Stimulated activated CD4-positive, alpha-beta T cell treated with anti-CD3 and anti-CD28 coated beads, Interleukin-12 subunit alpha, Interleukin-12 subunit beta, amount 100 ng/mL, for 4 hours (primary cell): ENCODE measurements around the gene PIK3R5.
"Not testable (repeated sequence)": the region's sequence is repeated elsewhere in the genome, so short reads cannot be mapped to it uniquely, and the experiment has no call there.

ENCODE experiments used
- DNase-seq: peaks from one replicate; pipeline ENCODE4 v3.0.0-alpha.2; 2020

Gene PIK3R5

DNA sequence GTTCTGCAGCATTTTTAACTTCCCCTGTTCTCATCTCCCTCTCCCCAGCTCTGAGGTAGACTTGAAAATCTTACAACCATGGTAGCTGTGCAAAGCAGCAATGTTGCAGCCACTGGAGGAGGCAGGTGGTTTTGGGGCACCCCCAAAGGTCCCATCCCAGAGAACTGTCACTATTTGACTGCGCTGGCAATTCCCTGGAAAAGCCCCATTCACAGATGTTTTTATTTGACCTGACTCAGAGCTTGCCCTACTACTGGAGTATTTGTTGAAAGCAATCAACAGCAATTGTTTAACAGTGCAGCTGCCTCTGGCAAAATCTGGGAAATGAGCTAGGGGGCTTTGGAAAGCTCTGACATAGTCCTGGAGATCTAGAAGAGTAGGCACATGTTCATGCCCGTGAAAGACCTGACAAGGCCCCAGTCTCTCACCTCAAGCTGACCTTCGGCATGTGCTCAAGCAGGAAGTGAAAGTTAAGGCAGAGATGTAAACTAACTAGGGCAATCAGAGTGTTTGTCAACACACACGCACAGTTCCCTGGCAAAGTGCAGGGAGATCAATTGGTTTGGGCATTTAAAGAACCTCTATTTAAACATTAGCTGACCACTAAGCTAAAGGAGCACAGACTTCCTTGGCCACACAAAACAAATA, 19.7 kb upstream of the PIK3R5 start:
- no peak for DNase-seq

DNA sequence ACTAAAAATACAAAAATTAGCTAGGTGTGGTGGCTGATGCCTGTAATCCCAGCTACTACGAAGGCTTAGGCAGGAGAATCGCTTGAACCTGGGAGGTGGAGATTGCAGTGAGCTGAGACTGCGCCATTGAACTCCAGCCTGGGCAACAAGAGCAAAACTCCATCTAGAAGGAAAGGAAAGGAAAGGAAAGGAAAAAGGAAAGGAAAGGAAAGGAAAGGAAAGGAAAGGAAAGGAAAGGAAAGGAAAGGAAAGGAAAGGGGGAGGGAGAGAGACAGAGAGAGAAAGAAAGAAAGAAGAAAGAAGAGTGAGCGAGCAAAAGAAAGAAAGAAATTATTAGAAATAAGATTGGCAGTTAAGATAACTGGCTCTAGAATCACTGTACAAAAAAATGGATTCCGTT, 18.7 kb upstream of the PIK3R5 start:
- DNase-seq: not testable (repeated sequence)

DNA sequence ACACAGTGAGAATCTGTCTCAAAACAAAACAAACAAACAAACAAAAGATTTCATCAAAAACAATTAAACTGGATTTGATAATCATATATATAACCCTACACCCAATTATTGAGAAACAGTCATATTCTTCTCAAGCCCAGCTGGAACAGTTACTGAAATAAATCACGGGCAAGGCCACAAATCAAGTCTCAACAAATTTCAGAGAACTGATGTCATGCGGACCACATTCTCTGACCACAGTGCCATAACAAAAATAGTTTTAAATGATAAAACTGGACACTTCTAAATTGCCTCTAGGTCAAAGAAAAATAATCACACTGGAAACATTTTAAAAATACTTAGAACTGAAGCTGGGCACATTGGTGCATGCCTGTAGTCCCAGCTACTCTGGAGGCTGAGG, 15.9 kb upstream of the PIK3R5 start:
- DNase-seq: no peak

DNA sequence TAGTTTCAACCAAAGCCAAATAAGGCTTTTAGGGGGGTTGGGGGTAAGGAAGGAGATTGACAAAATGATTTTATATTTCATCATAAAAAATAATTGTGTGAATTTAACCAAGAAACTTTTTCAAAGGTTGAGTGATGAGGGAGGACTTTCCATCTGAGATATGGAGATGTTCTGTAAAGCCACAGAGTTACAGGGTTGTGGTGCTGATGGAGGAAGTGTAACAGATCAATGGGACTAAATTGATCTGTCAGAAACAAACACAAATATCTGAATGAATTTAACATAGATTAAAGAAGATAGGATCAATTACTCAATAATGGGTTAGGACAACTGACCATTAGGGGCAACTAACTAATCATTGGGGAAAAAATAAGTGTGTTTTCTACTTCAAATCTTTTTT, 14.2 kb upstream of the PIK3R5 start:
- no peak for DNase-seq

DNA sequence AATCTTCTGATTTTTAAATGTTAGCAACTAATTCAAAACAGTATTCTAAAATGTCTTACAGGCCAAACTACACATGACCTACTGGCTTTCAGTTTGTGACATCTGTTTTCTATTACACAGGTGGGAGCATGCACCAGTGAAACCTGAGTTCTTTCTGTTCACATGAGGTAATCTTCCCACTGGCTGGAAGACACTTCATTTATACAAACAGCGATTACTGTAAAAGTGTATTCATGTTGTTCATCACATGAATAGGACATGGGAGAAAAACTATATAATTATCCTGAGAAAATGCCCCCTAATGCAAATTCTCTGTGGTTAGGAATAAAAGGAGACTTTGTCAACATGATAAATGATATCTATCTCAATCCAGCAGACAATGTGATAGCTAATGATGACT, 11.1 kb upstream of the PIK3R5 start:
- DNase-seq: no peak

DNA sequence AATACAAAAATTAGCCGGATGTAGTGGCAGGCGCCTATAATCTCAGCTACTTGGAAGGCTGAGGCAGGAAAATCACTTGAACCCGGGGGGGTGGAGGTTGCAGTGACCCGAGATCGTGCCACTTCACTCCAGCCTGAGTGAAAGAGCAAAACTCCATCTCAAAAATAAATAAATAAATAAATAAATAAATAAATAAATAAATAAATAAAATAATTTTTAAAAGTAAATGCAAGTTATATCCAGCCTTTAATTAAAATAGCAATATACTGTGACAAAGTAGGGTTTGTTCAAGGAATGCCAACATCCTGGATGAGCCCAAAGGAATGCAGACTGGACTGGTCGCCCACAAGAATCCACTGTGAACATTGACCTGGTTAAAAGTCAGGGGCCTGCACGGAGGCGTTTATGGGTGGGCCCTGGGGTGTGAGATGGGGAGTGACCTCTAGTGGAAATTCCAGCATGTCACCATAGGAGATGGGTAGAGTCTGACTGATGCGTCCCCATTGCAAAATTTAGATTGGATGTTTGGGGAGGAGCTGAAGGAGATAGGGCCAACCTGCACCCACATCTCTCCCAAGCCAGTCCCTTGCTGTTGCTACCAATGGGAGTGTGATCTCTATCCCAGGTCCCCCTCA, 9.7 kb upstream of the PIK3R5 start:
- DNase-seq: no peak

DNA sequence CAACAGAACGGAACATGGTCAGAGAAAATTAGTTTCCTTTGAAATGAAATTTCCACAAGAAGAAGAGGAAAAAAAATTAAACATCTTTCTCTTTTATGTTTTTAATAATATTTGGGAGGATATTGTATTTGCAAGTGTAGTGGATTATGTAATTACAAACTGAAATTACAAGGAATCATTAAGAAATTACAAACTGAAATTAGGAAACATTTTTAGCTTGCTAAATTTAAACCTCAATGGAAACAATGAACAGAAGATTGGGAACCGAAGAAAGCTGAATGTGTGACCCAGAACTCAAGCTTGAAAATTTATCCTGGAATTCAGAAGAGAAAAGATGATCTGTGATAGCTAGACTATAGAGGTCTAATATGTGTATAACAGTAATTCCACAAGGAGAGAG, 4.4 kb upstream of the PIK3R5 start:
- DNase-seq: no peak

DNA sequence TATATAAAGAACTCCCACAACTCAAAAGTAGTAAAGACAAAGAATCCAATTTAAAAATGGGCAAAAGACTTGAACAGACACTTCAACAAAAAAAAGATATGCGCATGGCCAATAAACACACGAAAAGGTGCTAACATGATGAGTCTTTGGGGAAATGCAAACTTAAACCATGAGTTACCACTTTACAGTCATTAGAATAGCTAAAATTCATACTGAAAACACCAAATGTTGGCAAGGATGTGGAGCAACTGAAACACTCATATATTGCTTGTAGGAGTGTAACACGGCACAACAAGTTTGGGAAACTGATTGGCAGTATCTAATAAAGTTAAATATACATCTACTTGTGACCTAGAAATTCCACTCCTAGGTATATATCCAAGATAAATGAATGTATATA, 3.0 kb upstream of the PIK3R5 start:
- DNase-seq: no peak

DNA sequence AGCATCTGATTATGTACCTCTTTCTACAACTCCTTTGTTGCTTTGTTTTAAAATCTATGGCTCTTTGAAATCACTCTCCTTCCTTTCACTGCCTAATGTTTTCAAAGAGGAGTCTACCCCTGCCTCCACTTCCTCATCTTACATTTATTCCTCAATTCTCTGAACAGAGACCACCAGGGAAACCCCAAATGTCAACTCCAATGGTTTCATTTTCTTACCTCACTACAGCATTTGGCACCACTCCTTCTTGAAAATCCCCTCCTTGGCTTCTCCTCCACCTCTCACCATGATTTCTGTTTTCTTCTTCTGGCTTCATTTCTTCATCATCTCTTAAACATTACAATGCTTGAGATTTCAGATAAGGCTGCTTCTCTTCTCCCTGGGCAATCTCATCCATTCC, 2.4 kb upstream of the PIK3R5 start:
- DNase-seq: no peak

DNA sequence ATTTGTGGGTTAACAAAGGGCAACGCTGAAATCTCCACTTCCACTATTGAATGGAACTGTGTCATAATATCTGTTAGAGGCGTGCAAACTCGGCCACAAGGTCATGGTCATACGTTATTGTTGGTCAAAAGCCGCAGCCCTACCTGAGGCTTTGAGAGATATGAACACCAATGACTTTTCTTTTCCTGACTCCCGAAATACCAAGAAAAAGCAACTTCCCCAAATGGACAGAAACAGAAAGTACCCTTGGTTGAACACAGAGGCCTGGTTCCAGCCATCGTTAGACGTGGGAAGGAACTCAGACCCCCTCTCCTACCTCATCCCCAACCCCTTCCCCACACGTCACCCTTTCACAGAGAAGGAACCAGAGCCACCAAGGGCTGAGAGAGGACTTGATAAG, 1.4 kb upstream of the PIK3R5 start:
- no peak for DNase-seq

DNA sequence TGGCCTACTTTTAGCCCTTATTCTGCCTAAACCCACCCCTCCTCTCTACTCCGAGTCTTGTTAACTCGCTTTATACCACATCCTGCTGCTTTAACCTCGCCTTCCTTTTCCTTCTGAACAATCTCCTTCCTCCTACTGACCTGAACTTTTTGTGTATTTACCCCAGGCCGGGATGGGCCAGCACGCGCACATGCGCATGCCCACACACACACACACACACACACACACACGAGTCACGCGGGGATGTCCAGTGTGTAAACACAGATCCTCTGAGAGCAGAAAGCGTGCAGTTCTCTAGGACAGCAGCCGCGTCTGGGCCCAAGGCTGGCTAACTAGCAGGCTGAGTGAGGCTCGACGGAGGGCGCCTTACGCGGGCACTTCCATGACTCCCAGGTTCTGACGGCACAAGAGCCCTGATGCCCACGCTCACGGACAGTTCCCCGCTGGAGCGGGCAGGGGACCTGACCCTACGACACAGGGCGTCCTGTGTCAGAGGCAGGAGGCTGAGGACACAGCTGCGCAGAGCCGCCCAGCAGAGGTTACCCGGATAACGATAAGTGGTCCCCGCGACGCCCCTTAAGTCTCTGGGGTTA, 610 bp downstream of the PIK3R5 start:
- DNase-seq: no peak

DNA sequence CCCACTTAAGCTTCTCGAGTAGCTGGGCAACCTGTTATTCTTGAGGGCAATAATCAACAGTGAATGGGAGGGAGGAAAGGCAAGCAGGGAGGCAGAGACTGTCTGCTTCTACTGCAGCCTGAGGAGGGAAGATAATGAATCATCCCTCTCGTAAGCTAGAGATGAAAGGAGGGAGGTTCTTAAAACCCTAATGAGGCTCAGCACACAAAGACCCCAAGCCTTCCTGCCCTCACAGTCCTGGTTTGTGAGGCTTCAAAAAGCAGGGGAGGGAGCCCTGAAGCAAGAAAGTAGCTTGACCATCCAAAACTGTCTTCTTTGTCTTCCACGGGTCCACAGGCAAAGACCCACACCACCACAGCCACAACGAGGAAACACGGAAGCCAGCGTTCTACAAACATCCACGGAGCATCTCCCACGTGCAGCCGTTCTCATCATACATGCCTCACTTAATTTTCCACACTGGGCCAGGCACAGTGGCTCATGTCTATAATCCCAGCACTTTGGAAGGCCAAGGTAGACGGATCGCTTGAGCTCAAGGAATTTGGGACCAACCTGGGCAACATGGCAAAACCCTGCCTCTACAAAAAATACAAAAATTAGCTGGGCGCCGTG, 1.8 kb downstream of the PIK3R5 start:
- no peak for DNase-seq

DNA sequence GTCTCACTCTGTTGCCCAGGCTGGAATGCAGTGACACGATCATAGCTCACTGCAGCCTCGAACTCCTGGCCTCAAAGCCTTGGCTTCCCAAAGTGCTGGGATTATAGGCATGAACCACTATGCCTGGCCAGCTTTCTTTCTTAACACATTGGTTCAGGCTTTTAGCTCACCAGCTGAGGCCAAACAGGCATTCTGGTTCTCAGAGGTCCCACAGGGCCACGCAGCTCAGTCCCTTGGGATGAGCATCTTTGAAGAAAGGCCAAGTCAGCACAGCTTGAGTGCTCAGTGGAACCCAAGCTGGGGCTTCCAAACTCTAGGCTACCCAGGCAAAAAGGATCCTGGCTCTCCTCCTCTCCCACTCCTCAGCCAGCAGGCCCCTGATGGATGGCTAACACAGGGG, 2.5 kb downstream of the PIK3R5 start:
- DNase-seq: no peak

DNA sequence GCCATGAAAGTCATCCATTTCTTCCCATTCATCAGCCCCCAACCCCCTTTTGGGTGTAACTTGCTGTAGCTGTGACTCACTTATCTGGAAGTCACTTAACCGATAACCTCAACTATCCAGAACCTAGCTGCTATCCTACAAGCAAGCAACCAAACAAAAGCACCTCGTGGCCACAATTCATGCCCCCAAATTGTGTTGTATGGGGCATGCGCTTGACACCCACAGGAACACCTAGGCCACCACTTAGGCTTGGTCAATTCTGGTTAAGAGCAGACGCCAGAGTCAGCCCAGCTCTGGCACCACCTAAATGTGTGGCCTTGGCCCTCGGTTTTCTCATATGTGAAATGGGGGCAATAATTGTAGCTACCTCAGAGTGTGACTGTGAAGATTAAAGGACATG, 3.7 kb downstream of the PIK3R5 start:
- no peak for DNase-seq

DNA sequence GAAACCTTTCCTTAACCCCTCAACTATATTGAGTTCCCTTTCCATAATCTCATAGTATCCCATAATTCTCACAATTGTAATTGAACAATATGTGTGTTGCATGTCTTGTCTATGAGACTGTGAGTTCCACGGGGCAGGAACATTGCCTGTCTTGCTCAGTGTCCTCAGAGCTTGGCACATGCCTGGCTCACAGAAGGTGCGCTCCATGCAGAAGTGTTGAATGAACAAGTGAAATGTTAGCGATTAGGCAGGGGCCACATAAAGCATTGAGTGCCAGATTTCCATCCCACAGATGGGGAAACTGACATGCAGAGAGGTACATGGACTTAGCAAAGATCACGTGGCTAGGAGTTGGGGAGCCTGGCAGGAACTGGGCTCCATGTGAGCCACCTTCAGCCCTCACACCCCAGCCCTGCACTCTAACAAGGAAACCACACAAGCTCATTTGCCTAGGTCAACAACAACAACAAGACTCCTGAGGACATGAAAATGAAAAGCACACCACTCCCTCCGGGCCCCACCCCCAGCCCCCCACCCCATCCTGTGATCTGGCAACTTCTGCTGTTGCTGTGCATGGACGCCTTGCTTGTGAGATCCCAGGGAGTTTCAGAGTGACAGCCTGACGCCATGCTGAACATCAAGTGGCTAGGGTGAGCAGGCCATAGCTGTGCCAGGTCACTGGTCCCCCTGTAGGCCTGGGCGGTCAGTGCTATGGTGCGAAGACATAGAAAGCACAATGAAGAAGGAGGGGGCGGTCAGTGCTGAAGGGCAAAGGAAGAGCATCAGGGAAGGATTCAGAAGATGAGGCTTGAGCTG, 5.0 kb downstream of the PIK3R5 start:
- DNase-seq: no peak

DNA sequence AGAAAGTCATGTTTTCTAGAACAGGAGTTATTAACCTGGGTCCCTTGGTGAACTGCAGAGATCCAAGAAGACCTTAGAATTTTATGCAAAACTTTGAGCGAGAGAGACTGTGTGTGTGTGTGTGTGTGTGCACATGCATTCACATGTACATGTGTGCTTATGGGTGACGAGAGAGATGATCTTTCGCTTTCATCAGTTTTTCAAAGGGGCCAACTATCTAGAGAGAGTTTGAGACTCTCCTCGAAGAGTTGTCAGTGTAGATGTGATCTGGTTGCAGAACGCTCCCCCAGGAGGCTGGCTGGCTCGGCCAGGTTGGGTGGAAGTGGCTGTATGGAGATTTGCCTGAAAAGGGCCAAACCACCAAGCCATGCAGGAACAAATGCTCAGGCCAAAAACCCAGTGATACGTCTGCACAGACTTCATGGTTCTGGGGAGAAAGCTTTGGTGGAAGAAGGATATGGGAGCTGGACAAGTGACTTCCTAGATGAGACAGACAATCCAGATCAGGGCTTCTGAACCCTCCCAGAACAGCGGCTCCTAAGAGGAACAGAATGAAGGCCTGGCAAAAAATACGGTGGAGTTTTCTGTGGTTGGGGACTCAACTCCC, 6.1 kb downstream of the PIK3R5 start:
- DNase-seq: no peak

DNA sequence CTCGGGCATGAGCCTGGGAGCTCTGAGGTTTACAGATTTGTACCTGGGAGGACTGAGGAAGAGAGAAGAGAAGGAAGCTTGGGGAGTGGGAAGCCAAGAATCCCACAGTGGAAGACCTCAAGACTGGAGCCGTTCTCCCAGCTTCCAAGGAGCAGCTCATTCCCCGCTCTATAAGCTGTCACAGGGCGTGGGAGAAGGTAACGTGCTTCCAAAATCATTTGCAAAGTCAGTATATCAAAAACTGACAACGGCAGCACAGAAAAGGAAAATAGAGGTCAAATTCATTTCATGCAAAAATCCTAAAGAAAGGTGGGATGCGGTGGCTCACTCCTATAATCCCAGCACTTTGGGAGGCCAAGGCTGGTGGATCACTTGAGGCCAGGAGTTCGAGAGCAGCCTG, 7.8 kb downstream of the PIK3R5 start:
- no peak for DNase-seq

DNA sequence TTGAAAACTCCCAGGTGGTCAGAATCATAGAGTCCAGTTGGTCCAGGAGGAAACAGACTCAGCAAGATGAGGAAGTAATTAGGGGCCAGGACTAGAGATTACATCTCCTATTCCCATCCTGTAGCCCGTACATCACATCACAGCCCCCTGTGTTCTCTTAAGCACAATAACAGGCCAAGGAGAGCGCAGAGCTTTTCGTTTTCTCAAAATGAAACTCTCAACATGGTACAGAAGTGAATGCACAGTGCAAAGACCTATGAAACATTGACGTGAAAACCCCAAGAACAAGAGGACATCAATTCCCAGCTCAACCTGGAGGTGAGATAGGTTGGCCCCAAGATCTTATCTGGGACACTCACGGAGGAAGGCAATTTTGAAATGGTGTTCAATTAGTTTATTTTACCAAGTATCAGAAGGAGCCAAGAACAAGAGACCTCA, 9.0 kb downstream of the PIK3R5 start:
- no peak for DNase-seq

DNA sequence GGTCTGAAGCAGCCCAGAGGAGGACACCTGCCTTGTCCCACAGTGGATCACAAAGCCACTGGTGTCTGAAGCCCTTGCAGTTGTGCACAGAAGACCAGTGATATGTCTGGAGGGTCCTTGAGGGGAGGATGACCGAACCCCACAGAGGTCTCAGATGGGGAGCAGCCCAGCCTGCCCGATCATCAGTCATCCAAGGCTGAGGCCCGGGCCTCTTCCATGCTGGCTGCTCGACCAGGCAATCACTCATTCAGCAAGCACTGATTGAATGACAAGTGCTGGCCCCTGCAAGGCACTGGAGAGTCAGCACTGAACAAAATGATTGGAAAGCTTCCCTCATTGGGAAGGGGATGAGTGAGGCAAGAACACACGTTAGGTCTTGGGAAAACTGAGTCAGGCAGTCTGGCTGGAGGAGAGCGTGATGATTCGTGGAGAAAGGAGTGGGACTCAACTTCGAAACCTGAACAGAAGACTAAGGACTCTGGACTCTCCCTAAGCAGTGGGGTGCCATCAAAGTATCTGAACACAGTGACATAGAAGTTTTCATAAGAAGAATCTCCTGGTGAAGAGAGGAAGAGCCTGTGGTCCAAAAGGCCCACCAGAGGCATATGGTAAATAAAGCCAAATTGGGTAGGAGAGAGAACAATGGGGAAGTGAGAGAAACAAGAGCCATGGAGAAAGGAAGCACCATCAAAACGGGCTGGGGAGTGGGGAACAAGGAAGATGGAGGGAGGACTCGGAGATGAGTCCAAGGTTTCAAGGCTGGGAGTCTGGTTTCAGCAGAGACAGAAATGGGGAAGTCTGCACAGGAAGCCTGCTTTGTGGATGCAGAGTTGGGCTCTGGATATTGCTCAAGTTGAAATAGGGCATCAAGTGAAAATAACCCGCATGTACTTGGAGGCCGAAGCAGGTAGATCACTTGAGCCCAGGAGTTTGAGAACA, 10.2 kb downstream of the PIK3R5 start:
- DNase-seq: no peak

DNA sequence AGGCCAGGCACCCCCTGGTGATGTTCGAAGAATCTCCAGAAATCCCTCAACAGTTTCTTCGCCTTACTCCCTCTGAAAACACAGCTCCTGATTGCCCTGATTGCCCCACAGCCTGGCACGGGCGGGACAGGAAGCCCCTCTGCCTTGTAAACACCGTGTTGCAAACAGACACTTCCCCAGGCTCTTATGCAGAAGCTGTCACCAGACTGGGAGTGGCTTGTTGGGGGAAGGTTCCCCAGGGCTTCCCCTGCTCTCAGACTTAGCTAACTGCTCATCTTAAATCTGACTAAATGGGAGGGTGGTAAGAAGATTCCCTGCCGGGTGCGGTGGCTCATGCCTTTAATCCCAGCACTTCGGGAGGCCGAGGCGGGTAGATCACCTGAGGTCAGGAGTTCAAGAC, 11.2 kb downstream of the PIK3R5 start:
- DNase-seq: peak; percentile 51

DNA sequence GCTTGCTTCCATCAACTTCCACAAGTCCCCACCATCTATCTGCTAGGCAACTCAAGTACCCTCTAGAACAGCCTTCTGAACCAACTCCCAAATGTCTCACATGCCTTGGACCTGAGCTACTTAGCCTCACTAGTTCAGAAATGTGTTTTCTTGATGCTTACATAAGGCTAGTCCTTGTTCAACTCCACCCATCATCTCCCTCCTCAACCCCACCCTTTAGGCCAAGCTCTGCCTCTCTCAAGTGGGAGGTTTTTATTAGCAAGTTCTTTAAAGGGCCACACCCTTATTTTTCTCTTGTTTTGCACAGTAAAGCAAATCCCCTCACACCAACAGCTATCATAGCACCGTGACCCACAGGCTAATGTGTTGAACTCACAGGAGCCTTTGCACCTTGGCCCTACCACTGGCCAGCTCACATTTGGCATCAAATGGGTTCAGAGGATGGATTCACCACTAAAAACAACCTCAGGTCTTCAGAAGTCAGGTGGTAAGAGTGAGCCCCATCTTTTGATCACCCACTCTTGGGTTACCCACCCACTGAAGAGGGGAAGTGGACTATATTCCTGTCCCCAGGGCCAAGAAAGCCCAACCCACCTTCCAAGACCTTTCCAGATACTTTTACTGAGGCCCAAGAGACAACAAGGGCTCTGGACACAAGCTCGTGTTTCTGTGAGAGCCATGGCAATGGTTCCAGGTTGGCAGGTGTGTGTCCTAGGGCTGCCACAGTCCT, 12.2 kb downstream of the PIK3R5 start:
- DNase-seq: no peak
